Stimulated activated CD4-positive, alpha-beta T cell treated with anti-CD3 and anti-CD28 coated beads, Interleukin-12 subunit alpha, Interleukin-12 subunit beta, amount 100 ng/mL, for 24 hours (primary cell): Measurements from ENCODE around the gene ANKRD13B.
"Not testable (repeated sequence)": the region's sequence is repeated elsewhere in the genome, so short reads cannot be mapped to it uniquely, and the experiment has no call there.

Source experiments
- DNase-seq, 2 experiments: peaks; one replicate each; pipeline ENCODE4 v3.0.0-alpha.2; 2020; ENCODE audit warnings: low read depth in 2 of 2

ANKRD13B gene

GRCh38 chr17:29642171-29642611 lies 49.3 kb downstream of the ANKRD13B start:
- DNase-seq, result no peak

DNA sequence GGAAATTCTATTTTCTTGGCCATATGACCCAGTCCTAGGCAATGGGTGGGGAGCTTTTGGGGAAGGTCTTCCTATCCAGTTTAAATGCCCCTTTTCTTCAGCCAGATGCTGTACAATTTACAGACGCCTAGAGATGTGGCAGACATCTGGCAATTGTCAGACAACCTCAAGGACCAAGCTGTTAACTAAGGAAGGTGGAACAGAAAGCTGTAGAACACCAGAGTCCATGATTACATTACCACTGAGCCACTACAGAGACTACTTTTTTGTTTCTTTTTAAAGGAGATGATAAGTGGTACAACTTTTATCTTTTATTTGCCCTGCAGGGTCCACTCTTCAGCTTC lies 50.9 kb downstream of the ANKRD13B start:
- no peak for DNase-seq

DNA sequence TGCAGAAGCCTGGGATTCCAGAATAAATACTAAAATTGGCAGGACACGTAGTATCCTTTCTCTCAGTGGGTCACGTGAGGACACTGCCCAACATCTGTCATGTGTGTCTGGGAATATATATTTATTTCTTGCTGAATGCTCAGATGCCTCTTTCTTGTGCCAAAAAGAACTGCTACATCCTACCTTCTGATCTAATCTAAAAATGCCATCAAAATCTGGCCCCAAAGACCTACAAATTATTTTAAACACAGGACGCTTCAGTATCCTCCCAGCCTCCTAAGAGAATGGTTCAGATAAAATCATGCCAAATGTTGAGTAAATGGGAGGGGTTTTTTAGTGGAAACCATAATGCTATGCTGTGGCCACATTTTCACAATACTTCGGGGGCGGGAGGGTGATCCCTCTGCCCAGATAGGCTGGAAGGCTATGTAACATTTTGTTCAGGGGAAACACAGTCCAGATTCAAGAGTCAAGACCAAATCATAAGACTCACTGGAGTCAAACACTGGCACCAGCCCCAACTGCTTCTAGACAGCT lies 52.7 kb downstream of the ANKRD13B start:
- DNase-seq, result no peak

- DNase-seq, result no peak
Measured at GRCh38 chr17:29648005-29648404, 55.1 kb downstream of the ANKRD13B start.

GRCh38 chr17:29649359-29649758 lies 56.4 kb downstream of the ANKRD13B start:
- DNase-seq, result no peak

DNA sequence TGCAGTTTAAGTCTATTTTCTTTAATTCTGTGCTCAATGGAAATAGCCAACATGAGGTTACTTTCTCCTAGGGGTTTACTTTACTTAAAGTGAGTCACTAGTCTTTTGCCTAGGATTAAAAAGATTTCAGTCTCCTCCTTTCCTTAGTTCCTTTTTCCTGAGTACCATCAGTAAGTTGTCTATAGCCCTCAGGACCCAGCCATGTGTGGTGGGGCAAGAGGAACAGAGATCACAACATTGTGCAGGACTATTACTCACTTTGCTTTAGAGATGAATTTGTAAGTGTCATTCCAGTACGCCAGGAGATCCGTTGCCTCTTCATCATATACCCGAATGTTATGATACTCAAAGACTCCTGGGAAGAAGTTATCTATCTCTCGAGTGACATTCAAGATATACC lies 57.5 kb downstream of the ANKRD13B start:
- no peak for DNase-seq

GRCh38 chr17:29651913-29652312 lies 59.0 kb downstream of the ANKRD13B start:
- not testable (repeated sequence) for DNase-seq

- DNase-seq, result no peak
Measured at GRCh38 chr17:29652976-29653375, 60.0 kb downstream of the ANKRD13B start.

DNA sequence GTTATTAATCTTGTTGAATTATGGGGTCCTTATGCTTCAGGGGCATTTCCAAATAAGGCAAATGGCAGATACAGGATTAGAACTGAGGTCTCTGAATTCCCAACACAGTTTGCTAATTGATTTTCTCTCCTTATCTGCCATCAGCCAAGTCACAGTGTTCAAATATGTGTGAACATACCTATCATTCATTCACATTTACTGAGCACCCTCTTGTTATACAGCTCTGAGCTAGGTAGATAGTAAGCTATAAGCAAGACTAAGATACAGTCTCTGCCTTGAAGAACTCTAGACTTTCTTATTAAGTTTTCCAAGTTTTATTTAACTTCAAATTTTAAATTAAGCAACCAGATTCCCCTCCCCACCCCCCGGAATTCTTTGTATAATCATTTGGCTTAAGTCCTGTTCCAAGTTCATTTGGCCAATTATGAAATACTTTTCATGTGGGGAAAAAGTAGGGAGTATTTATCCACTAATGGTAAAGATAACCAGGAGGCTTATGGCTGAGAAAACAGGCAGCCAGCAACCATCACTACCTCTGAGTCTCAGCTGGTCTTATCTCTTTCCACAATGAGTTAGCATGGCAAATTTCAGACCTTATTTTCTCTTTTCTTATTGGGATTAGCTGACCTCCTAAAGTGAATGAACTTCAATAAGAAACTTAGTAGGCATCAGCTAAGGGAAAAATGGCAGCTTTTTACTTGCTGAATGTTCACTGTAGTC lies 61.2 kb downstream of the ANKRD13B start:
- no peak for DNase-seq

GRCh38 chr17:29655323-29655722 lies 62.4 kb downstream of the ANKRD13B start:
- DNase-seq, result no peak

- DNase-seq, result no peak
Measured at GRCh38 chr17:29659155-29659554, 66.2 kb downstream of the ANKRD13B start.

- no peak for DNase-seq
Measured at GRCh38 chr17:29661213-29661612, 68.3 kb downstream of the ANKRD13B start.

- no peak for DNase-seq
Measured at GRCh38 chr17:29663155-29663554, 70.2 kb downstream of the ANKRD13B start.
